ENCODE measurements around the gene SGF29. TPM values are rescaled to one million over a fixed set of nuclear protein-coding genes. Genes with fewer than 3 reads are reported as not detected.
"Not testable (repeated sequence)": the region's sequence is repeated elsewhere in the genome, so short reads cannot be mapped to it uniquely, and the experiment has no call there.

Gene SGF29
- total RNA-seq, 6 experiments from 2014 or later = 14.5 to 17.9 (median 15.4) TPM

- DNase-seq = peak in 2 of 3 donors; percentile 3 to 37
- intact Hi-C loops (cut with DNase I) = no loop called here
- no peak for ATAC-seq
- H3K9me3 ChIP-seq = no peaks in the 10 kb centered on the region
- peaks cover 0 to 21% (median 11%) of the 10 kb centered on the region in 4 donors for H3K36me3 ChIP-seq
- TF ChIP-seq CTCF (IDR thresholded peaks at IDR 0.05) (no peak), POLR2A (IDR thresholded peaks at IDR 0.05) (no peak)
- H3K4me3 ChIP-seq = no peak overlapping the region
- 83% methylated on average over 16 of the region's 16 CpGs for WGBS (ENCODE audit: insufficient coverage, low coverage, low lambda C conversion rate, missing lambda C conversion rate)
- H3K27me3 ChIP-seq = no peaks in the 10 kb centered on the region
- H3K4me1 ChIP-seq = peaks cover 0 to 36% (median 7%) of the 10 kb centered on the region in 4 donors
- H3K27ac ChIP-seq = no peak overlapping the region
Observed at GRCh38 chr16:28606291-28607115, 52.8 kb downstream of the SGF29 start.

- H3K27ac ChIP-seq = no peak overlapping the region
- intact Hi-C loops (cut with DNase I) = no loop called here
- H3K27me3 ChIP-seq = no peaks in the 10 kb centered on the region
- TF ChIP-seq POLR2A (IDR thresholded peaks at IDR 0.05) (no peak), CTCF (IDR thresholded peaks at IDR 0.05) (no peak)
- no peak overlapping the region for H3K4me3 ChIP-seq
- H3K36me3 ChIP-seq = peaks cover 0 to 21% (median 11%) of the 10 kb centered on the region in 4 donors
- no peaks in the 10 kb centered on the region for H3K9me3 ChIP-seq
- ATAC-seq = no peak
- peak in 1 of 3 donors; percentile 24 for DNase-seq
- WGBS (ENCODE audit: insufficient coverage, low coverage, low lambda C conversion rate, missing lambda C conversion rate) = 93% methylated on average over 9 of the region's 9 CpGs
- peaks cover 0 to 36% (median 7%) of the 10 kb centered on the region in 4 donors for H3K4me1 ChIP-seq
Observed at GRCh38 chr16:28607116-28607623, 53.5 kb downstream of the SGF29 start.

GRCh38 chr16:28607681-28608495 lies 54.2 kb downstream of the SGF29 start:
- peaks cover 0 to 21% (median 11%) of the 10 kb centered on the region in 4 donors for H3K36me3 ChIP-seq
- intact Hi-C loops (cut with DNase I); H3K9me3 ChIP-seq; H3K27me3 ChIP-seq; H3K4me3 ChIP-seq; ATAC-seq; H3K27ac ChIP-seq: not testable (repeated sequence)
- WGBS (ENCODE audit: insufficient coverage, low coverage, low lambda C conversion rate, missing lambda C conversion rate) = 91% methylated on average over 8 of the region's 10 CpGs
- H3K4me1 ChIP-seq = peaks cover 0 to 36% (median 7%) of the 10 kb centered on the region in 4 donors
- DNase-seq = peak in 1 of 3 donors; percentile 41

GRCh38 chr16:28608496-28608808 lies 54.7 kb downstream of the SGF29 start:
- H3K36me3 ChIP-seq = peaks cover 0 to 21% (median 11%) of the 10 kb centered on the region in 4 donors
- peaks cover 0 to 36% (median 7%) of the 10 kb centered on the region in 4 donors for H3K4me1 ChIP-seq
- WGBS (ENCODE audit: insufficient coverage, low coverage, low lambda C conversion rate, missing lambda C conversion rate) = 95% methylated on average over 6 of the region's 7 CpGs
- H3K27ac ChIP-seq; H3K9me3 ChIP-seq; intact Hi-C loops (cut with DNase I); H3K27me3 ChIP-seq; ATAC-seq; DNase-seq: not testable (repeated sequence)
- H3K4me3 ChIP-seq = peak overlapping the region in 2 of 3 donors; percentile 62 to 73

- Histone ChIP-seq H3K4me3 (peak overlapping the region; percentile 48 to 73 (median 62)), H3K4me1 (peaks cover 0 to 36% (median 7%) of the 10 kb centered on the region in 4 donors), H3K36me3 (peaks cover 0 to 21% (median 11%) of the 10 kb centered on the region in 4 donors), H3K27ac (peak overlapping the region; percentile 59 to 83 (median 61))
- H3K27me3 ChIP-seq; intact Hi-C loops (cut with DNase I); H3K9me3 ChIP-seq: not testable (repeated sequence)
- 23% methylated on average over 11 of the region's 11 CpGs for WGBS (ENCODE audit: insufficient coverage, low coverage, low lambda C conversion rate, missing lambda C conversion rate)
- peak in 1 of 3 donors; percentile 60 for DNase-seq
- ATAC-seq = peak; percentile 4 to 25 (median 9)
Observed at GRCh38 chr16:28608867-28609596, 55.3 kb downstream of the SGF29 start.
